Neural crest cell (in vitro differentiated cells): ENCODE measurements around the gene DGKD. TPM values are rescaled to one million over a fixed set of nuclear protein-coding genes. Genes with fewer than 3 reads are reported as not detected.
"Not testable (repeated sequence)": the region's sequence is repeated elsewhere in the genome, so short reads cannot be mapped to it uniquely, and the experiment has no call there.

Experiments used
- DNase-seq: peaks from one replicate; pipeline ENCODE4 v3.0.0; 2021; ENCODE audit warnings: low read depth, mixed read lengths, low spot score
- H3K27ac Mint-ChIP-seq: one replicate; pipeline ENCODE4 v1.8.0; 2021; ENCODE audit warnings: mild to moderate bottlenecking, mixed read lengths; ENCODE audit not compliant: unreplicated experiment
- H3K27me3 Mint-ChIP-seq: 2 replicates; pipeline ENCODE4 v1.8.0; 2021; ENCODE audit warnings: low read depth, mild to moderate bottlenecking, mixed read lengths
- H3K36me3 Mint-ChIP-seq: 2 replicates; pipeline ENCODE4 v1.8.0; 2021; ENCODE audit warnings: low read depth, mild to moderate bottlenecking, mixed read lengths
- H3K4me1 Mint-ChIP-seq: 2 replicates; pipeline ENCODE4 v1.8.0; 2021; ENCODE audit warnings: mixed read lengths
- H3K4me3 Mint-ChIP-seq: one replicate; pipeline ENCODE4 v1.8.0; 2021; ENCODE audit warnings: mild to moderate bottlenecking, mixed read lengths
- H3K9me3 Mint-ChIP-seq: 2 replicates; pipeline ENCODE4 v1.8.0; 2021; ENCODE audit warnings: mixed read lengths
- CTCF ChIP-seq: fragments of 200-600 bp; sonication (generic); conservative IDR thresholded peaks from 2 replicates; pipeline ENCODE4 v1.5.0; 2021; ENCODE audit warnings: antibody characterized with exemption, mild to moderate bottlenecking
- total RNA-seq: library from RNA; stranded (reverse); gene quantifications from 2 replicates; pipeline ENCODE4 v1.2.1, GENCODE V29; 2021

The DGKD gene
- total RNA-seq, 1 donor from 2014 or later: 48.7 TPM

GRCh38 chr2:233331536-233331935 is 22.8 kb upstream of the DGKD start:
- Mint-ChIP-seq H3K27ac (no peak overlapping the region), H3K4me3 (no peak overlapping the region), H3K27me3 (peaks cover 79% of the 10 kb centered on the region), H3K36me3 (no peaks in the 10 kb centered on the region), H3K4me1 (peaks cover 11% of the 10 kb centered on the region), H3K9me3 (no peaks in the 10 kb centered on the region)
- no peak for DNase-seq
- TF ChIP-seq CTCF: no peak

- Mint-ChIP-seq H3K36me3 (no peaks in the 10 kb centered on the region), H3K4me3 (no peak overlapping the region), H3K27ac (no peak overlapping the region), H3K9me3 (no peaks in the 10 kb centered on the region), H3K27me3 (peaks cover 74% of the 10 kb centered on the region), H3K4me1 (peaks cover 11% of the 10 kb centered on the region)
- no peak for DNase-seq
- no peak for TF ChIP-seq CTCF
Measured at GRCh38 chr2:233332125-233332524, 22.2 kb upstream of the DGKD start.

GRCh38 chr2:233334915-233335314 is 19.4 kb upstream of the DGKD start:
- no peak for DNase-seq
- Mint-ChIP-seq H3K9me3 (no peaks in the 10 kb centered on the region), H3K36me3 (no peaks in the 10 kb centered on the region), H3K27me3 (peaks cover 78% of the 10 kb centered on the region), H3K4me1 (peaks cover 1% of the 10 kb centered on the region), H3K27ac (no peak overlapping the region), H3K4me3 (no peak overlapping the region)
- TF ChIP-seq CTCF: no peak

GRCh38 chr2:233336091-233336490 is 18.2 kb upstream of the DGKD start:
- DNase-seq, H3K4me1 Mint-ChIP-seq: not testable (repeated sequence)
- H3K27me3 Mint-ChIP-seq: peaks cover 72% of the 10 kb centered on the region

GRCh38 chr2:233336541-233336940 is 17.8 kb upstream of the DGKD start:
- H3K4me1 Mint-ChIP-seq: no peaks in the 10 kb centered on the region
- H3K4me3 Mint-ChIP-seq: no peak overlapping the region
- DNase-seq: no peak
- no peak overlapping the region for H3K27ac Mint-ChIP-seq
- H3K27me3 Mint-ChIP-seq: peaks cover 71% of the 10 kb centered on the region
- no peak for TF ChIP-seq CTCF
- peaks cover 3% of the 10 kb centered on the region for H3K9me3 Mint-ChIP-seq
- no peaks in the 10 kb centered on the region for H3K36me3 Mint-ChIP-seq

More at GRCh38 chr2:233336091-233336490, 18.2 kb upstream of the DGKD start:
- not testable (repeated sequence) for H3K36me3 Mint-ChIP-seq, H3K9me3 Mint-ChIP-seq, H3K4me3 Mint-ChIP-seq, H3K27ac Mint-ChIP-seq

GRCh38 chr2:233338046-233338445 is 16.2 kb upstream of the DGKD start:
- Mint-ChIP-seq H3K27ac (no peak overlapping the region), H3K27me3 (peaks cover 62% of the 10 kb centered on the region), H3K9me3 (peaks cover 3% of the 10 kb centered on the region), H3K36me3 (no peaks in the 10 kb centered on the region), H3K4me1 (no peaks in the 10 kb centered on the region), H3K4me3 (no peak overlapping the region)
- DNase-seq: no peak
- no peak for TF ChIP-seq CTCF
